ENCODE data around the gene OAS3. TPM values are rescaled to one million over a fixed set of nuclear protein-coding genes. Genes with fewer than 3 reads are reported as not detected.

Gene OAS3
- total and polyA plus RNA-seq, 4 donors: 7.2 to 12.1 (median 7.5) TPM

DNA sequence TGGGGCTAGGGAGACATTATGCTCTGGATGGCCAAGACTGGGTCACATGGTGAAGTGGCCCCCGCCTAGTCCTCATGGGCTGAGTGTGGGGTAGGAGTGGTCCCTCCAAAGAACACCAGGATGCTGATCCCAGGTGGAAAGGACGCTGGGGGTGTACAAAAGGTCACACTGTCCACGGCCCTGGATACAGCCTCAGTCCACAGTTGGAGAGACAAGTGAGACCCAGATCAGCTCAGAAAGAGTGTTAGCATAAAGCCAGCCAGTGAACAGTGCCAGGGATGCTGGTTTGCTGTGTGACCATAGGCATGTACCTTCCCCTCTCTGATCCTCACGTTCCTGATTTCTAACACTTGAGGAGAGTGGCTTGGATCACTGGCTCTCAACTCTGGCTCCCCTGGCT lies 26.6 kb downstream of the OAS3 start:
- no peaks in the 10 kb centered on the region for H3K27me3 ChIP-seq (ENCODE audit: control insufficient read depth, insufficient read depth, low read length)
- H3K4me1 ChIP-seq (ENCODE audit: control insufficient read depth, insufficient read depth, low read length): peaks cover 7% of the 10 kb centered on the region
- no peak overlapping the region for H3K4me3 ChIP-seq (ENCODE audit: low read depth, low read length)
- H3K27ac ChIP-seq (ENCODE audit: low read depth, low read length): no peak overlapping the region
- no peak for DNase-seq (ENCODE audit: low read depth in 4 of 6, low spot score in 6 of 6)
- H3K36me3 ChIP-seq (ENCODE audit: control insufficient read depth, insufficient read depth, low read length): peaks cover 6% of the 10 kb centered on the region
- no peaks in the 10 kb centered on the region for H3K9me3 ChIP-seq (ENCODE audit: control insufficient read depth, insufficient read depth, low read length)
- whole genome bisulfite sequencing (ENCODE audit: insufficient coverage): 97% methylated on average over 4 of the region's 4 CpGs

DNA sequence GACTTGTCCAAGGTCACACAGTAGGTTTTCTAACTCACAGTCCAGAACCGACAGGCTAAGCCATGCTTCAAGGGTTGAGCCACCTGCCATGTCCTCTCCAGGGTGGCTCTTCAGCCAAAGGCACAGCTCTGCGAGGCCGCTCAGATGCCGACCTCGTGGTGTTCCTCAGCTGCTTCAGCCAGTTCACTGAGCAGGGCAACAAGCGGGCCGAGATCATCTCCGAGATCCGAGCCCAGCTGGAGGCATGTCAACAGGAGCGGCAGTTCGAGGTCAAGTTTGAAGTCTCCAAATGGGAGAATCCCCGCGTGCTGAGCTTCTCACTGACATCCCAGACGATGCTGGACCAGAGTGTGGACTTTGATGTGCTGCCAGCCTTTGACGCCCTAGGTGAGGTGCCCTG lies 27.4 kb downstream of the OAS3 start:
- H3K27me3 ChIP-seq (ENCODE audit: control insufficient read depth, insufficient read depth, low read length): no peaks in the 10 kb centered on the region
- no peak overlapping the region for H3K27ac ChIP-seq (ENCODE audit: low read depth, low read length)
- no peak for DNase-seq (ENCODE audit: low read depth in 4 of 6, low spot score in 6 of 6)
- H3K4me1 ChIP-seq (ENCODE audit: control insufficient read depth, insufficient read depth, low read length): peaks cover 7% of the 10 kb centered on the region
- H3K36me3 ChIP-seq (ENCODE audit: control insufficient read depth, insufficient read depth, low read length): peaks cover 6% of the 10 kb centered on the region
- 95% methylated on average over 15 of the region's 15 CpGs for WGBS (ENCODE audit: insufficient coverage)
- no peak overlapping the region for H3K4me3 ChIP-seq (ENCODE audit: low read depth, low read length)
- H3K9me3 ChIP-seq (ENCODE audit: control insufficient read depth, insufficient read depth, low read length): no peaks in the 10 kb centered on the region

DNA sequence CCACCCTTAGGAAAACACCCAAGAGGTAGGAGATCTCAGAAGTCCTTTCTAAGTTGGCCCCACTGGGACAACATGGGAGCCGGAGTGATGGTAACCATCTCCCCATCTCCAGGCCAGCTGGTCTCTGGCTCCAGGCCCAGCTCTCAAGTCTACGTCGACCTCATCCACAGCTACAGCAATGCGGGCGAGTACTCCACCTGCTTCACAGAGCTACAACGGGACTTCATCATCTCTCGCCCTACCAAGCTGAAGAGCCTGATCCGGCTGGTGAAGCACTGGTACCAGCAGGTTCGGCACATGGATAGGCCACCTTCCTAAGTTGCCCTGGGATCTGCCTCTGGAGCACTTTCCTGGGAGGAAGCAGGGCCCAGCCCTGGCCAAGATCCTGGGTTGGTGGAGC lies 29.0 kb downstream of the OAS3 start:
- Histone ChIP-seq H3K27me3 (ENCODE audit: control insufficient read depth, insufficient read depth, low read length) (no peaks in the 10 kb centered on the region), H3K4me3 (ENCODE audit: low read depth, low read length) (no peak overlapping the region), H3K9me3 (ENCODE audit: control insufficient read depth, insufficient read depth, low read length) (no peaks in the 10 kb centered on the region), H3K4me1 (ENCODE audit: control insufficient read depth, insufficient read depth, low read length) (peaks cover 7% of the 10 kb centered on the region), H3K36me3 (ENCODE audit: control insufficient read depth, insufficient read depth, low read length) (peaks cover 6% of the 10 kb centered on the region), H3K27ac (ENCODE audit: low read depth, low read length) (no peak overlapping the region)
- no peak for DNase-seq (ENCODE audit: low read depth in 4 of 6, low spot score in 6 of 6)
- WGBS (ENCODE audit: insufficient coverage): 97% methylated on average over 9 of the region's 9 CpGs

DNA sequence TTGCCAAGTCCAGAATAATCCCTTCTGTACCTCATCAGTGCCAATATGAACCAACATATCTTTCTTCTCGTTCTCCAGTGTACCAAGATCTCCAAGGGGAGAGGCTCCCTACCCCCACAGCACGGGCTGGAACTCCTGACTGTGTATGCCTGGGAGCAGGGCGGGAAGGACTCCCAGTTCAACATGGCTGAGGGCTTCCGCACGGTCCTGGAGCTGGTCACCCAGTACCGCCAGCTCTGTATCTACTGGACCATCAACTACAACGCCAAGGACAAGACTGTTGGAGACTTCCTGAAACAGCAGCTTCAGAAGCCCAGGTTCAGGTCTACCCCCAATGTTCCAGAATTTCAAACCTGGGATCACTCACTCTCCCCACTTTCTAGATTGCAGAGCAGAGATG lies 29.6 kb downstream of the OAS3 start:
- 98% methylated on average over 6 of the region's 7 CpGs for WGBS (ENCODE audit: insufficient coverage)
- H3K36me3 ChIP-seq (ENCODE audit: control insufficient read depth, insufficient read depth, low read length): peaks cover 6% of the 10 kb centered on the region
- no peak overlapping the region for H3K27ac ChIP-seq (ENCODE audit: low read depth, low read length)
- H3K4me1 ChIP-seq (ENCODE audit: control insufficient read depth, insufficient read depth, low read length): peaks cover 7% of the 10 kb centered on the region
- DNase-seq (ENCODE audit: low read depth in 4 of 6, low spot score in 6 of 6): no peak
- no peaks in the 10 kb centered on the region for H3K9me3 ChIP-seq (ENCODE audit: control insufficient read depth, insufficient read depth, low read length)
- H3K27me3 ChIP-seq (ENCODE audit: control insufficient read depth, insufficient read depth, low read length): no peaks in the 10 kb centered on the region
- no peak overlapping the region for H3K4me3 ChIP-seq (ENCODE audit: low read depth, low read length)

DNA sequence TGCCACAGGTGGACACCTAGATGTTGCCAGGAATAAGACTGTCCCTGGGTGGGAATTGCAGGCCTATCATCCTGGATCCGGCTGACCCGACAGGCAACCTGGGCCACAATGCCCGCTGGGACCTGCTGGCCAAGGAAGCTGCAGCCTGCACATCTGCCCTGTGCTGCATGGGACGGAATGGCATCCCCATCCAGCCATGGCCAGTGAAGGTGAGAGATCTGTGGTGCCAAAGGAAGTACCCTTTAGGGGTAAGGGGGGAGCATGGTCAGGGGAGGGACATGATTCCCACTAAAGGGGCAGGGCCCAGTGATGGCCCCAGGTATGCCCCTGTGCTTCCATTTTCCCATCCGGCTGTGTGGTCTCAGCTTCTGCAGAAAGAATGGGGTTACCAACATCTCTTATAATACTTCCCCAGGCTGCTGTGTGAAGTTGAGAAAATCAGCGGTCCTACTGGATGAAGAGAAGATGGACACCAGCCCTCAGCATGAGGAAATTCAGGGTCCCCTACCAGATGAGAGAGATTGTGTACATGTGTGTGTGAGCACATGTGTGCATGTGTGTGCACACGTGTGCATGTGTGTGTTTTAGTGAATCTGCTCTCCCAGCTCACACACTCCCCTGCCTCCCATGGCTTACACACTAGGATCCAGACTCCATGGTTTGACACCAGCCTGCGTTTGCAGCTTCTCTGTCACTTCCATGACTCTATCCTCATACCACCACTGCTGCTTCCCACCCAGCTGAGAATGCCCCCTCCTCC lies 31.5 kb downstream of the OAS3 start:
- Histone ChIP-seq H3K4me3 (ENCODE audit: low read depth, low read length) (no peak overlapping the region), H3K27me3 (ENCODE audit: control insufficient read depth, insufficient read depth, low read length) (no peaks in the 10 kb centered on the region), H3K4me1 (ENCODE audit: control insufficient read depth, insufficient read depth, low read length) (no peaks in the 10 kb centered on the region), H3K9me3 (ENCODE audit: control insufficient read depth, insufficient read depth, low read length) (no peaks in the 10 kb centered on the region), H3K27ac (ENCODE audit: low read depth, low read length) (no peak overlapping the region), H3K36me3 (ENCODE audit: control insufficient read depth, insufficient read depth, low read length) (peaks cover 6% of the 10 kb centered on the region)
- 89% methylated on average over 5 of the region's 8 CpGs for WGBS (ENCODE audit: insufficient coverage)
- DNase-seq (ENCODE audit: low read depth in 4 of 6, low spot score in 6 of 6): no peak

DNA sequence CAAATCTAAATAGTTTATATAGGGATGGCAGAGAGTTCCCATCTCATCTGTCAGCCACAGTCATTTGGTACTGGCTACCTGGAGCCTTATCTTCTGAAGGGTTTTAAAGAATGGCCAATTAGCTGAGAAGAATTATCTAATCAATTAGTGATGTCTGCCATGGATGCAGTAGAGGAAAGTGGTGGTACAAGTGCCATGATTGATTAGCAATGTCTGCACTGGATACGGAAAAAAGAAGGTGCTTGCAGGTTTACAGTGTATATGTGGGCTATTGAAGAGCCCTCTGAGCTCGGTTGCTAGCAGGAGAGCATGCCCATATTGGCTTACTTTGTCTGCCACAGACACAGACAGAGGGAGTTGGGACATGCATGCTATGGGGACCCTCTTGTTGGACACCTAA lies 32.1 kb downstream of the OAS3 start:
- H3K4me3 ChIP-seq (ENCODE audit: low read depth, low read length): no peak overlapping the region
- H3K36me3 ChIP-seq (ENCODE audit: control insufficient read depth, insufficient read depth, low read length): peaks cover 6% of the 10 kb centered on the region
- no peak overlapping the region for H3K27ac ChIP-seq (ENCODE audit: low read depth, low read length)
- no peaks in the 10 kb centered on the region for H3K27me3 ChIP-seq (ENCODE audit: control insufficient read depth, insufficient read depth, low read length)
- no peaks in the 10 kb centered on the region for H3K9me3 ChIP-seq (ENCODE audit: control insufficient read depth, insufficient read depth, low read length)
- WGBS (ENCODE audit: insufficient coverage): 93% methylated on average over 2 of the region's 2 CpGs
- H3K4me1 ChIP-seq (ENCODE audit: control insufficient read depth, insufficient read depth, low read length): no peaks in the 10 kb centered on the region
- DNase-seq (ENCODE audit: low read depth in 4 of 6, low spot score in 6 of 6): no peak

DNA sequence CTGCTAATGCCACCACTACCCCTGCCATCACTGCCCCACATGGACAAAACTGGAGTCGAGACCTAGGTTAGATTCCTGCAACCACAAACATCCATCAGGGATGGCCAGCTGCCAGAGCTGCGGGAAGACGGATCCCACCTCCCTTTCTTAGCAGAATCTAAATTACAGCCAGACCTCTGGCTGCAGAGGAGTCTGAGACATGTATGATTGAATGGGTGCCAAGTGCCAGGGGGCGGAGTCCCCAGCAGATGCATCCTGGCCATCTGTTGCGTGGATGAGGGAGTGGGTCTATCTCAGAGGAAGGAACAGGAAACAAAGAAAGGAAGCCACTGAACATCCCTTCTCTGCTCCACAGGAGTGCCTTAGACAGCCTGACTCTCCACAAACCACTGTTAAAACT lies 33.0 kb downstream of the OAS3 start:
- Histone ChIP-seq H3K27ac (ENCODE audit: low read depth, low read length) (no peak overlapping the region), H3K4me1 (ENCODE audit: control insufficient read depth, insufficient read depth, low read length) (no peaks in the 10 kb centered on the region), H3K4me3 (ENCODE audit: low read depth, low read length) (no peak overlapping the region), H3K36me3 (ENCODE audit: control insufficient read depth, insufficient read depth, low read length) (peaks cover 3% of the 10 kb centered on the region), H3K27me3 (ENCODE audit: control insufficient read depth, insufficient read depth, low read length) (no peaks in the 10 kb centered on the region), H3K9me3 (ENCODE audit: control insufficient read depth, insufficient read depth, low read length) (no peaks in the 10 kb centered on the region)
- 52% methylated on average over 2 of the region's 5 CpGs for WGBS (ENCODE audit: insufficient coverage)
- peak in 1 of 6 donors; percentile 20 for DNase-seq (ENCODE audit: low read depth in 4 of 6, low spot score in 6 of 6)

DNA sequence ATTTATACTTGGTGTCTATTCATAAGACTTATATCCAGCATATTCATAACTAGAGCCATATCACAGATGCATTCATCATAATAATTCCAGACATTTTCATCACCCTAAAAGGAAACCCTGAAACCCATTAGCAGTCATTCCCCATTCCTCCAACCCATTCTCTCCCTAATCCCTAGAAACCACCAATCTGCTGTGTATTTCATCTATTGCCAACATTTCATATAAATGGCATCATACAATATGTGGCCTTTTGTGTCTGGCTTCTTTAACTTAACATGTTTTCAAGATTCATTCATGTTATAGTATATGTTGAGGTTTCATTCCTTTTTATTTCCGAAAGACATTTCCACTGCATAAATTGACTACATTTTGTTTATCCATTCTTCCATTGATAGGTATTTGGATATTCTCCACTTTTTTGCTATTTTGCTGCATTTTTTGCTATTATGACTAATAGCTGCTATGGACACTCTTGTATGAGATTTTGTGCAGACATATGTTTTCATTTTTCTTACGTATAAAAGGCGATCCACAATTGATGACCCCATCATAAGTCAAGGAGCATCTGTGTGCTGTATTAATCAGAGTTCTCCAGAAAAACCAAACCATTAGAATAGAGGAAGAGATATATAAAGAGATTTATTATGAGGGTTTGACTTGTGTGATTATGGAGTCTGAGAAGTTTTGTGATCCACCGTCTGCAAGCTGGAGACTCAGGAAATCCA lies 34.9 kb downstream of the OAS3 start:
- Histone ChIP-seq H3K4me1 (ENCODE audit: control insufficient read depth, insufficient read depth, low read length) (no peaks in the 10 kb centered on the region), H3K36me3 (ENCODE audit: control insufficient read depth, insufficient read depth, low read length) (peaks cover 3% of the 10 kb centered on the region), H3K27me3 (ENCODE audit: control insufficient read depth, insufficient read depth, low read length) (no peaks in the 10 kb centered on the region), H3K9me3 (ENCODE audit: control insufficient read depth, insufficient read depth, low read length) (no peaks in the 10 kb centered on the region), H3K4me3 (ENCODE audit: low read depth, low read length) (no peak overlapping the region), H3K27ac (ENCODE audit: low read depth, low read length) (no peak overlapping the region)
- DNase-seq (ENCODE audit: low read depth in 4 of 6, low spot score in 6 of 6): no peak
- WGBS (ENCODE audit: insufficient coverage): 43% methylated on average over 1 of the region's 4 CpGs

DNA sequence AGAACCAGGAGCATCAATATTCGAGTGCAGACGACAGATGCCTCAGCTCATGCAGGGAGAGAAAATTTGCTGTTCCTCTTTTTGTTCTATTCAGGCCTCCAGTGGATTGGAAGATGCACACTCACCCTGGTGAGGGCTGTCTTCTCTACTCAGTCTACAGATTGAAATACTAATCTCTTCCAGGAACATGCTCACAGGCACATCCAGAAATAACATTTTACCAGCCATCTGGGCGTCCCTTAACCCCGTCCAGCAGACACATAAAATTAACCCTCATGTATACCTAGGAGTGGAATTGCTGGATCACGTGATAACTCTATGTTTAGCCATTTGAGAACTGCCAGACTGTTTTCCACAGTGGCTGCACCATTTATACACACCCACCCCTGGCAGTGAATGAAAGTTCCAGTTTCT lies 35.6 kb downstream of the OAS3 start:
- H3K4me3 ChIP-seq (ENCODE audit: low read depth, low read length): no peak overlapping the region
- WGBS (ENCODE audit: insufficient coverage): 30% methylated on average over 4 of the region's 5 CpGs
- H3K9me3 ChIP-seq (ENCODE audit: control insufficient read depth, insufficient read depth, low read length): no peaks in the 10 kb centered on the region
- peaks cover 3% of the 10 kb centered on the region for H3K36me3 ChIP-seq (ENCODE audit: control insufficient read depth, insufficient read depth, low read length)
- DNase-seq (ENCODE audit: low read depth in 4 of 6, low spot score in 6 of 6): peak in 2 of 6 donors; percentile 18 to 28
- peaks cover 2% of the 10 kb centered on the region for H3K27me3 ChIP-seq (ENCODE audit: control insufficient read depth, insufficient read depth, low read length)
- H3K27ac ChIP-seq (ENCODE audit: low read depth, low read length): no peak overlapping the region
- H3K4me1 ChIP-seq (ENCODE audit: control insufficient read depth, insufficient read depth, low read length): peaks cover 3% of the 10 kb centered on the region

DNA sequence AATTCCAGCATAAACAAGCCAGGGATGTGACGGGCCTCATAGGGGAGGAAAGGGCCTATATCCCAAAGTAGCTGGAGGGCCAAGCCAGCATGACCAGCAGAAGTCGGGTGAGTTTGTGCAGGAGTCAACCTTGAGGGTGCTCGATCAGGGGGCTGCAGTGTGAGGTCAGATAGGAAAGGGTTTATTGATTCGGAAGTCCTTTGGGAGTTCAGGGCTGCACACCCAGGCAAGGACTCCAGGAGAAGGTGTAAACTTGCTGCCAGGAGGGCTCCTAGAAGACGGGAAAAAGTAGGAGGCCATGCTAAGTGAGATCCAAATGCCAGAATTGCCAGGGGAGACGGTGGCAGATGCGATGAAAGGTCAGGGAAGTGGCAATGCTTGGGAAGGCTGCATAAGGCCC lies 36.6 kb downstream of the OAS3 start:
- Histone ChIP-seq H3K36me3 (ENCODE audit: control insufficient read depth, insufficient read depth, low read length) (no peaks in the 10 kb centered on the region), H3K27ac (ENCODE audit: low read depth, low read length) (no peak overlapping the region), H3K27me3 (ENCODE audit: control insufficient read depth, insufficient read depth, low read length) (peaks cover 2% of the 10 kb centered on the region), H3K9me3 (ENCODE audit: control insufficient read depth, insufficient read depth, low read length) (no peaks in the 10 kb centered on the region), H3K4me1 (ENCODE audit: control insufficient read depth, insufficient read depth, low read length) (peaks cover 3% of the 10 kb centered on the region), H3K4me3 (ENCODE audit: low read depth, low read length) (no peak overlapping the region)
- 87% methylated on average over 7 of the region's 7 CpGs for WGBS (ENCODE audit: insufficient coverage)
- DNase-seq (ENCODE audit: low read depth in 4 of 6, low spot score in 6 of 6): no peak
